IPS-18c (cell line): Measurements from ENCODE around the gene PFDN1.

Experiments
- H3K4me3 ChIP-seq: 2 replicates; pipeline ENCODE4 v1.7.0; 2013; ENCODE audit warnings: low read depth, mild to moderate bottlenecking, low read length, moderate library complexity; ENCODE audit not compliant: insufficient read depth
- H3K9me3 ChIP-seq: one replicate; pipeline ENCODE4 v1.6.1; 2013; ENCODE audit warnings: mild to moderate bottlenecking, low read length, moderate library complexity; ENCODE audit not compliant: control insufficient read depth, insufficient read depth

The PFDN1 gene

GRCh38 chr5:140282266-140282665 lies 20.6 kb downstream of the PFDN1 start:
- H3K9me3 ChIP-seq = no peaks in the 10 kb centered on the region

GRCh38 chr5:140275837-140276236 lies 27.1 kb downstream of the PFDN1 start:
- H3K4me3 ChIP-seq = no peak overlapping the region
- no peaks in the 10 kb centered on the region for H3K9me3 ChIP-seq

More at GRCh38 chr5:140282266-140282665, 20.6 kb downstream of the PFDN1 start:
- H3K4me3 ChIP-seq = no peak overlapping the region

- no peak overlapping the region for H3K4me3 ChIP-seq
- no peaks in the 10 kb centered on the region for H3K9me3 ChIP-seq
These were observed 29.5 kb downstream of the PFDN1 start for GRCh38 chr5:140273401-140273877.

GRCh38 chr5:140270008-140270407 lies 32.9 kb downstream of the PFDN1 start:
- Histone ChIP-seq H3K4me3 (no peak overlapping the region), H3K9me3 (no peaks in the 10 kb centered on the region)

GRCh38 chr5:140267559-140268018 lies 35.3 kb downstream of the PFDN1 start:
- Histone ChIP-seq H3K4me3 (no peak overlapping the region), H3K9me3 (no peaks in the 10 kb centered on the region)

GRCh38 chr5:140267201-140267540 lies 35.7 kb downstream of the PFDN1 start:
- H3K4me3 ChIP-seq = no peak overlapping the region
- no peaks in the 10 kb centered on the region for H3K9me3 ChIP-seq

GRCh38 chr5:140266471-140267200 lies 36.3 kb downstream of the PFDN1 start:
- Histone ChIP-seq H3K9me3 (no peaks in the 10 kb centered on the region), H3K4me3 (no peak overlapping the region)

GRCh38 chr5:140265845-140266244 lies 37.1 kb downstream of the PFDN1 start:
- Histone ChIP-seq H3K4me3 (no peak overlapping the region), H3K9me3 (no peaks in the 10 kb centered on the region)

- H3K4me3 ChIP-seq = no peak overlapping the region
- H3K9me3 ChIP-seq = no peaks in the 10 kb centered on the region
These were observed 40.1 kb downstream of the PFDN1 start for GRCh38 chr5:140262839-140263238.

- H3K4me3 ChIP-seq = no peak overlapping the region
- no peaks in the 10 kb centered on the region for H3K9me3 ChIP-seq
These were observed 40.7 kb downstream of the PFDN1 start for GRCh38 chr5:140262221-140262620.

GRCh38 chr5:140261403-140262171 lies 41.3 kb downstream of the PFDN1 start:
- Histone ChIP-seq H3K9me3 (no peaks in the 10 kb centered on the region), H3K4me3 (no peak overlapping the region)

- Histone ChIP-seq H3K9me3 (no peaks in the 10 kb centered on the region), H3K4me3 (no peak overlapping the region)
These were observed 42.7 kb downstream of the PFDN1 start for GRCh38 chr5:140260089-140260656.

GRCh38 chr5:140259500-140259899 lies 43.4 kb downstream of the PFDN1 start:
- no peak overlapping the region for H3K4me3 ChIP-seq
- no peaks in the 10 kb centered on the region for H3K9me3 ChIP-seq

GRCh38 chr5:140258873-140259272 lies 44.0 kb downstream of the PFDN1 start:
- H3K9me3 ChIP-seq = no peaks in the 10 kb centered on the region
- no peak overlapping the region for H3K4me3 ChIP-seq

- no peak overlapping the region for H3K4me3 ChIP-seq
- H3K9me3 ChIP-seq = no peaks in the 10 kb centered on the region
These were observed 44.9 kb downstream of the PFDN1 start for GRCh38 chr5:140258016-140258415.

GRCh38 chr5:140256726-140257125 lies 46.2 kb downstream of the PFDN1 start:
- Histone ChIP-seq H3K4me3 (no peak overlapping the region), H3K9me3 (no peaks in the 10 kb centered on the region)

GRCh38 chr5:140255460-140256157 lies 47.3 kb downstream of the PFDN1 start:
- H3K9me3 ChIP-seq = no peaks in the 10 kb centered on the region

More at GRCh38 chr5:140255460-140256157, 47.3 kb downstream of the PFDN1 start:
- no peak overlapping the region for H3K4me3 ChIP-seq
